ENCODE data around the gene ZNF532.

Gene ZNF532

GRCh38 chr18:58871514-58872420, 7.1 kb downstream of the ZNF532 start:
- H3K27ac ChIP-seq: no peak overlapping the region

GRCh38 chr18:58878640-58879039, 14.0 kb downstream of the ZNF532 start:
- no peak overlapping the region for H3K27ac ChIP-seq

More at GRCh38 chr18:58871514-58872420, 7.1 kb downstream of the ZNF532 start:
- TF ChIP-seq CTCF (conservative IDR thresholded peaks at IDR 0.05): no peak

GRCh38 chr18:58881477-58881876, 16.8 kb downstream of the ZNF532 start:
- no peak for TF ChIP-seq CTCF (conservative IDR thresholded peaks at IDR 0.05)
- no peak overlapping the region for H3K27ac ChIP-seq

More at GRCh38 chr18:58878640-58879039, 14.0 kb downstream of the ZNF532 start:
- TF ChIP-seq CTCF (conservative IDR thresholded peaks at IDR 0.05): no peak

- TF ChIP-seq CTCF (conservative IDR thresholded peaks at IDR 0.05): no peak
- no peak overlapping the region for H3K27ac ChIP-seq
Measured at GRCh38 chr18:58882044-58882443, 17.4 kb downstream of the ZNF532 start.

- no peak for TF ChIP-seq CTCF (conservative IDR thresholded peaks at IDR 0.05)
- no peak overlapping the region for H3K27ac ChIP-seq
Measured at GRCh38 chr18:58882686-58883085, 18.0 kb downstream of the ZNF532 start.

GRCh38 chr18:58884680-58885079, 20.0 kb downstream of the ZNF532 start:
- TF ChIP-seq CTCF (conservative IDR thresholded peaks at IDR 0.05): no peak
- no peak overlapping the region for H3K27ac ChIP-seq

GRCh38 chr18:58886431-58886830, 21.8 kb downstream of the ZNF532 start:
- no peak for TF ChIP-seq CTCF (conservative IDR thresholded peaks at IDR 0.05)
- H3K27ac ChIP-seq: no peak overlapping the region
